Cardiac septum (tissue), 1 donor: ENCODE measurements around the gene AQP5. TPM values are rescaled to one million over a fixed set of nuclear protein-coding genes. Genes with fewer than 3 reads are reported as not detected.
"Not testable (repeated sequence)": the region's sequence is repeated elsewhere in the genome, so short reads cannot be mapped to it uniquely, and the experiment has no call there.

Experiments
- DNase-seq: peaks from one replicate; pipeline ENCODE4 v3.0.0-alpha.2; 2020; ENCODE audit warnings: low spot score
- intact Hi-C: fragments of 100-400 bp; cut with DNase I; formaldehyde crosslinking; loops from one replicate; pipeline ENCODE4 v1.14.0; 2022
- total RNA-seq: library from RNA; stranded (reverse); fragmentation: NEBNext Ultra II Directional; extraction: Animal tissue kit (Norgen Biotek cat#: 25700); gene quantifications from one replicate; pipeline ENCODE4 v1.2.1, GENCODE V29; 2021
- donor health status: DM: no; HTN: no; CAD: no.

The AQP5 gene
- total RNA-seq, 1 donor from 2014 or later, result not detected

- intact Hi-C loops, result no loop called here
- peak; percentile 68 for DNase-seq
Measured at GRCh38 chr12:49972641-49973360, 11.1 kb downstream of the AQP5 start, which contains the start of gene AQP6. Gene AQP6 (plus strand): TSS chr12:49972947. CDS start chr12:49973174, 227 bp downstream.

GRCh38 chr12:49973361-49973830 lies 11.7 kb downstream of the AQP5 start:
- intact Hi-C loops, result no loop called here
- peak; percentile 58 for DNase-seq

GRCh38 chr12:49974231-49974675 lies 12.6 kb downstream of the AQP5 start:
- DNase-seq, result peak; percentile 75
- intact Hi-C loops, result no loop called here

- peak; percentile 61 for DNase-seq
- intact Hi-C loops, result no loop called here
Measured at GRCh38 chr12:49974677-49975317, 13.1 kb downstream of the AQP5 start.

DNA sequence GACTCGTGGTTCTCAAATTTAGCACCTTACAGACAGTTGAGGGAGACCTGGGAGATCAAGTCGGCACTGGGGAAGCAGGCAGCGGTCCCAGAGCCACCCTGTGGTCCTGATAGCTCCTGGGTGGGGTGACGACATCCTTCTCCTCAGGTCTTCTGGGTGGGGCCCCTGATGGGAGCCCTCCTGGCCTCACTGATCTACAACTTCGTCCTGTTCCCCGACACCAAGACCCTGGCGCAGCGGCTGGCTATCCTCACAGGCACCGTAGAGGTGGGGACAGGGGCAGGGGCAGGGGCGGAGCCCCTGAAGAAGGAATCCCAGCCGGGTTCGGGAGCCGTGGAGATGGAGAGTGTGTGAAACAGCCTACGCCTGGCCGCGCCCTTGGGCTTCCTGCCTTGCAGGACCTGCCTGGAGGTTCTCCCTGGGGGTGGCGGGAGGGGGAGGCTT lies 13.7 kb downstream of the AQP5 start:
- intact Hi-C loops, result no loop called here
- peak; percentile 55 for DNase-seq

DNA sequence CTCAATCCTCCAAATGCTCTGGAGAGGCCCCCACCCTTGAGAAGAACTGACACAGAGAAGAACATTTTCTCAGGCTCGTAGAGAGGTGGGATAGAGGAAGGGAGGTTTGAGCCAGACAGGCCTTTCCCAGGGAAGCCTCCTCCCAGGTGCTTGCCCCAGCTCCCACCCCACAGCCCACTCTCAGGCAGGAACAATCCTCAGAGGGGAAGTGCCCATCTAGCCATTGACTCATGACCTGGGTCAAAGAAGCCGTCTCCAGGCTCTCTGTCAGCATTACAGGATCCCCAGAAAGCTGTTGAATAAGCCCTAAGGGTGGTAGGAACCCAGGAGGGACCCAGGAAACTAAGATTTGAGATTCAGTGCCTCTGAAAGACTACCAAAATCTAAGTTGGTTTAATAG lies 14.9 kb downstream of the AQP5 start:
- no peak for DNase-seq
- intact Hi-C loops, result no loop called here

DNA sequence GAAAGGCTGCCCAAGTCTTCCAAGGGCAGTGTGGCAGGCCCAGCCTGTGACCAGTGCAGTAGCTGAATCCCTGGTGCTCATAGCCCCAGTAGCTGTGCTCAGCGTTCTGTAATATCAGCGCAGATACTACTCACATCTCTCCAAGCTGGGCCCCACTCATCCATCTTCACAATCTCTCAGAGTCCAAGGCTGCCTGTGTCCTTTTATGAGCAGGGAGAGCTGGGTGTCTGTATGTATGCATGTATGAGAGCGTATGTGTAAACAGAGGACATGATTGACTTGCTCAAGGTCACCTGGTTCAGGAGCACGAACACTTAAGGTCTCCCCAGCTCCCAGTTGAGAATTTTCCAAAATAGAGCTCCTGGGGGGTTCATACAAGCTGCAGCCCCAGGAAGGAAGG lies 16.5 kb downstream of the AQP5 start:
- intact Hi-C loops, result no loop called here
- no peak for DNase-seq

DNA sequence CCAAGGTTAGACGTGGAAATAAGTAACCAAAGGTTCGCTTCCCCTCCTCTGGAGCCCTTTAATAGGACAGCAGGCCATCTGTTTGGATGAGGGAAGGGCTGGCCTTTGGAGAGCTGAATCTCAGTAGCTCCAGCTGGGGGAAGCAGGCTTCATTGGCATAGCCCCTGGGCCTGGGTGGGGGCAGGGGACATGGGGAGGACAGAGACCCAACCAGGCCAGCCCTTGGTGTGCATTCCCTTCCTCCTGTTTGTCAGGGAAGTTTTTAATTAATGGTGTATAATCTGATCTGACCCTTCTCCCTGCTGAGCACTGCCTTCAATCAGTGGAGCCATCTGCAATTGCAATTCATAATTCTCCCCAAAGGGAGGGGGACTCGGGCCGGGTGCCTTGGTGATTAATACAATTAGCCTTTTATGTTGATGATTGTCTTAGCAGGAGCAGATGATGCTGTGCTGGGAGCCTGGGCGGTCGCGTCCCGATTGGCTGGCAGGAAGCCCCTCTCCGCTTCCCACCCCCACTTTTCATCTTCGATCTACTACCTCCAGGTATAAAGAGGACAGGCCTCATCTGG lies 17.4 kb downstream of the AQP5 start:
- intact Hi-C loops, result no loop called here
- DNase-seq, result no peak

GRCh38 chr12:49979791-49980190 lies 18.1 kb downstream of the AQP5 start:
- intact Hi-C loops, result no loop called here
- no peak for DNase-seq

GRCh38 chr12:49980501-49981349 lies 19.1 kb downstream of the AQP5 start:
- intact Hi-C loops, result no loop called here
- no peak for DNase-seq

DNA sequence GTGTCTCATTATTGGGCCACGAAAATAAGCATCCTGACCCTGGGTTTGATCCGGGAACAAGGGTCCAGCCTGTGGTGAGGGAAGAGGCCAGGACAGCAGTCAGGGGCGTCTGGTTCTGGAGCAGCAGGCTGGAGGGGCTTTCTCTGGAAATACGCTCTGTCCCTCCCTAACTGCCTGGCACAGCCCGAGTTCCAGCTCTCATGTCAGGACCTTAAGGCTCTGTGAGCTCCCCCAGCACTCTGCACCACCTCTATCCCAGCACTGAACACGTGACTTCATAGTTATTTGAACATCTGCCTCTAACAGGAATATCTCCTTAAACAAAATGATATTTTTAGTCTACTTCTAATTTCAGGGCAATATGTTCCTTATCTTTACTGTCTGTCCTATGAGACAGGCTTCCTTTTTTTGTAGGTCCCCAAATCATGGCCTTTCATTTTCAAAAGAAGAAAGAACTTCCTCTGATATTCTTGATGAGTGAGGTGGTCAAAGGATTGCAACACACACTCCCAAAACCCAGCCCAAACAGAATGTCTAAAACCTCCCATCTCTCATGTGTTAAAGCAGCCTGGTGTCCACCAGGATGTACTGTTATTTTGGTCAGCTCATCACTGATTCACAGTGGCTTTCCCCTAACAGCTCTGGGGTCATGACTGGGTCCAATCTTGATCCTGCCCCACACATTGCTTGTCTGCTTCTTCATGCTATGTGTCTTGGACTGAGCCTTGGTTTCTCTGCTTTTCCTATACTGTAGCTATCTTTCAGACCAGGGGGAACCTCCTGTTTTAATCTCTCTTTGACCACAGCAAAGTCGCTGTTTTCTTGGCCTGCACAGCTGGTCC lies 20.8 kb downstream of the AQP5 start:
- intact Hi-C loops, result no loop called here
- DNase-seq, result no peak

DNA sequence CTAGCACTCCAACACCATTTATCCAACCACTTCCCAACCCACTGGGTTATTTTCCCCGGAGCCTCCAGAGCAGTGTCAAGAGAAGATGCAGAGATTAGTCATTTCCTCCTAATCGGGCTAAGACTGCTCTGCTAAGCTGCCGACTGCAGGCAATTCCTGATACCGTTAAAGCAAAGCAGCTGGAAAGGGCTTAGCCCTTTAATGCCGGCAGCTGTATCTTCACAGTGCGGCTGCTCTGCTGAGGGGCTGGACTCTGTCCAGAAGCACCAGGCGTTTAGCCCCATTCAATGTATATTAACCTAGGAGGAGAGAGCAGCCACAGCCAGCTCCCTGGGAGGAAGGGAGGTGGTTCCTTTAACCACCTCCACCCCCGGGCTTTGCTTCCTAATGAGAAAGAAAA lies 22.2 kb downstream of the AQP5 start:
- intact Hi-C loops, result no loop called here
- DNase-seq, result no peak

DNA sequence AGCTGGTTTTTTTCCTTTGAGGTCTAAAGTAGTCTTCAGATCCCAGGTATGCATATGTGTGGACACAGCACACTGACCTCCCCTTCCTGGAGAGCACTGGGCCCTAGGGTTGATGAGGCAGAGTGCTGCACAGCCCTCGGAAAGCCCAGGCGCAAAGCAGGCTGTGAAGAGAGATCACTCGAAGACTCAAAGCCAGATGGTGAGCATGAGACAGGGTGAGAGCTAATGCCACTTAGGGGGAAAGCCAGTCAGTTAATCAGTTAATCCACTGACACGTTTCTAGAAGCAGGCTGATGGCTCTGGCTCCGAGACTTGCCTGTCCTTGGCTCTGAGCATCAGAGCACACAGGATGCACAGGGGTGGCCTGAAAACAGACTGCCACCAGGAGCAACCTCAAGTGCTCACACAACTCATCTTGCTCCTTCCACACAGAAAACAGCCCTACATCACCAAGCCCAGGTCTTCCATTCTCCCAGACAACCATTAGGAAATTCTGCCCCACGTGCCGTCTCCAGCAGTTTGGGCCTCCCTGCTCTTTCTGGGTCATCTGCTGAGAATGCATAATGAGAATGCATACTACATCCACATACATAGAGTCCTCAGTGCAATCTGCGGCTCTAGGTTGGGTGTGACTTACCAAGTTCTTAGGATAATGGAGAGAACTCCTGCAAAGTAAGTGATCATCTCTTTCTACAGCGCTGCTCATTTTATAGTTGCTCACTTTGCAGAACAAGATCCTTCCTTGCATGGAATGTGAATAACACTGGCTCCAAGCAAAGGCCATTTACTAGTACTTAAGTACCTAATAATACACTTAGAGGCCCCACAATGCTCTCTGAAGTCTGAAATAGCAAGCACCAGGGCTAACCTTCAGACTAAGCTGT lies 23.0 kb downstream of the AQP5 start:
- DNase-seq, result no peak
- intact Hi-C loops, result no loop called here

DNA sequence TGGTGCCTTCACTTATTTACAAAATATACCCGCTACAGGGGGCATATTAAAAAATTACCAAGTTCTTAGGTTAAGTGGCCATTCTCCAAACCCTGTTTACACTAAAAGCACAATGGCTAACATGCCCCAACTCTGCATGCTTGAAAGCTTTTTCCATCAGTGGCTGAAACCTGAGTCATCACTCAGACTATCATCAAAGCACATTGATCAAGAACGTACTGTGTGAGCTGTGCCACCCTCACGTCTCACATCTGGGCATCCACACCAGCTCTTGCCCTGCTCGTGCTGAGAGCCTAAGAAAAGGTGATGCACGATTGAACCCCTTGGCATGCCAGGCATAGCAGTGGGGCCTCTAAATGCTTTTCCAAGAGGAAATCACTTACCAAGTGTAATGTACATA lies 24.3 kb downstream of the AQP5 start:
- intact Hi-C loops, result no loop called here
- DNase-seq, result no peak

- DNase-seq, intact Hi-C loops: not testable (repeated sequence)
Measured at GRCh38 chr12:49986476-49986875, 24.8 kb downstream of the AQP5 start.

DNA sequence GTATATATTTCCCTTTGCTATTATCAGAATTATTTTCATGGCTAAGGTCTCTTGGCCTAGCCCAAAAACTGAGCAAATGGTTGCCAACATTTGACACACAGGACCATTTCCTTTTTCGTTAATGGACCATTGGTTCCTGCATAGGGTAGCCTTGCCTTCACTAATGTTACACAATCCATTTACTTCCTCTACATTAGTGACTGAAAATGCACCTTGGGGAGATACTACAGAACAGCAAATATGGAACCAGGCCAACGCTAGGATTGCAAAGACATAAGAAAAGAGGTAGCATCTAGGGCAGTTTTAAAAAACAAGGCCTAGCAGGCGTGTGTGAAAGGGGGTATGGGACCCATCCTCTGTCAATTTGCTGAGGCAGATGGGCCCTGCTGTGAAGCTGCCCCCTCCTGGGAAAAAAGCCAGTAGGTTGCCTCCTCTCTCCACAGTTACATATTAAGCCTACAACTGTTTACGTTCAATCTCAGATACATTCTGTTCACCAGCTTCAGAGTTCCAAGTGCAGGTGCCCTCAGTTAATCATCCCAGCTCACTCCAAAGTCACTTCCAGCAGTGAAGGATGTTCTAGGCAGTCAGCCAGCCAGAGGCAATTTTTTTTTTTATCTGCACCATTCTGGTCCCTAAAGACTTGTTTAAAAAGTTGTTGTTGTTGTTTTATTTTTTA lies 26.1 kb downstream of the AQP5 start:
- intact Hi-C loops, result no loop called here
- DNase-seq, result no peak

GRCh38 chr12:49989400-49989799 lies 27.7 kb downstream of the AQP5 start:
- DNase-seq, intact Hi-C loops: not testable (repeated sequence)
